K562 (cell line): Measurements from ENCODE around the gene NEMP1. TPM values are rescaled to one million over a fixed set of nuclear protein-coding genes. Genes with fewer than 3 reads are reported as not detected.

Source experiments
- KDM4B ChIP-seq, 2 experiments: fragments of 450-650 bp in 1 of 2; sonication (generic) in 1 of 2; IDR thresholded peaks; 2 replicates each; pipeline ENCODE4 v1.6.1; 2016 to 2017; ENCODE audit warnings: borderline replicate concordance in 2 of 2, antibody characterized with exemption in 1 of 2, low read depth in 1 of 2, mild to moderate bottlenecking in 1 of 2
- KDM5B ChIP-seq: fragments of 200-600 bp; sonication (generic); IDR thresholded peaks from 2 replicates; pipeline ENCODE4 v1.6.1; 2012; ENCODE audit warnings: low read depth, mild to moderate bottlenecking, moderate library complexity, low read length, control low read depth, inconsistent platforms; ENCODE audit not compliant: insufficient replicate concordance
- MTA3 ChIP-seq: fragments of 450-650 bp; formaldehyde crosslinking; IDR thresholded peaks from 2 replicates; pipeline ENCODE4 v1.6.1; 2017; ENCODE audit warnings: mild to moderate bottlenecking, borderline replicate concordance
- MXI1 ChIP-seq: IDR thresholded peaks from 2 replicates; pipeline ENCODE4 v1.6.1; 2011; ENCODE audit warnings: low read depth, mild to moderate bottlenecking, improper control_type of control experiment, low read length
- NR2F6 ChIP-seq: fragments of 450-650 bp; formaldehyde crosslinking; IDR thresholded peaks from 2 replicates; pipeline ENCODE4 v1.4.0; 2020; ENCODE audit warnings: mild to moderate bottlenecking
- PHF8 ChIP-seq: fragments of 200-600 bp; sonication (generic); IDR thresholded peaks from 2 replicates; pipeline ENCODE4 v1.6.1; 2012; ENCODE audit warnings: mixed run types, mild to moderate bottlenecking, inconsistent platforms, low read length, moderate library complexity, borderline replicate concordance
- POLR2A ChIP-seq: fragments of 450-650 bp; conservative IDR thresholded peaks from 2 replicates; pipeline ENCODE4 v1.6.1; 2016
- SMAD1 ChIP-seq: fragments of 150-350 bp; IDR thresholded peaks from 2 replicates; pipeline ENCODE4 v1.6.1; 2014; ENCODE audit warnings: low read length, low read depth; ENCODE audit not compliant: partially characterized antibody
- TAF1 ChIP-seq: IDR thresholded peaks from 2 replicates; pipeline ENCODE4 v1.6.1; 2011; ENCODE audit warnings: mild to moderate bottlenecking, low read length, moderate library complexity; ENCODE audit not compliant: insufficient read depth, control insufficient read depth, severe bottlenecking; ENCODE audit errors: extremely low read depth
- THRAP3 ChIP-seq: fragments of 450-650 bp; IDR thresholded peaks from 2 replicates; pipeline ENCODE4 v1.6.1; 2016; ENCODE audit warnings: mild to moderate bottlenecking, inconsistent platforms, borderline replicate concordance
- ZFPM2 ChIP-seq: fragments of 250-450 bp; sonication (Bioruptor Pico); IDR thresholded peaks from 2 replicates; pipeline ENCODE4 v1.5.1; 2022; ENCODE audit warnings: mild to moderate bottlenecking
- ZNF212 ChIP-seq: fragments of 450-650 bp; formaldehyde crosslinking; IDR thresholded peaks from 2 replicates; pipeline ENCODE4 v1.4.0; 2020; ENCODE audit warnings: mild to moderate bottlenecking
- ZNF23 ChIP-seq: fragments of 250-450 bp; sonication (Bioruptor Pico); IDR thresholded peaks from 2 replicates; pipeline ENCODE4 v1.4.0; 2020; ENCODE audit warnings: mild to moderate bottlenecking
- polyA plus RNA-seq, 8 experiments: library from polyadenylated mRNA; depleted of rRNA in 4 of 8; stranded (reverse) in 5 of 8; unstranded in 3 of 8; fragments of >200 nt; fragmentation: Nextera tagmentation in 2 of 8; fragmentation: Illumina TruSeq in 1 of 8; extraction: Ambion mirVana in 2 of 8; extraction: Trizol in 1 of 8; gene quantifications; 2 replicates each; pipeline versions ENCODE4 v1.2.1 to v1.2.3, GENCODE V29; 2011 to 2014; ENCODE audit warnings: inconsistent platforms in 1 of 8, missing spikeins in 1 of 8
- total RNA-seq, 7 experiments: library from RNA; depleted of rRNA in 6 of 7; stranded (reverse); fragments of >200 nt in 6 of 7; fragmentation: Illumina TruSeq in 2 of 7; extraction: Trizol in 2 of 7; gene quantifications; 2 replicates each; pipeline versions ENCODE4 v1.2.1 to v1.2.3, GENCODE V29; 2011 to 2021; ENCODE audit warnings: low replicate concordance in 1 of 7
- TF ChIP-seq, protein P1 (sequence below): fragments of 250-450 bp; sonication (Bioruptor Pico); IDR thresholded peaks from 2 replicates; pipeline ENCODE4 v1.4.0; 2020
- TF ChIP-seq, protein P2 (sequence below), 3 experiments: fragments of 200-800 bp in 1 of 3; sonication (Bioruptor generic) in 1 of 3; sonication (generic) in 1 of 3; formaldehyde crosslinking in 1 of 3; IDR thresholded peaks; 2 replicates each; pipeline versions ENCODE4 v1.6.1 to v1.8.0; 2016 to 2022; ENCODE audit warnings: mild to moderate bottlenecking in 2 of 3, missing compliant biosample characterization in 2 of 3, missing genetic modification characterization in 2 of 3, missing genetic modification reagents in 1 of 3
- TF ChIP-seq, protein P3 (sequence below), 2 experiments: fragments of 150-350 bp in 1 of 2; IDR thresholded peaks; 2 replicates each; pipeline ENCODE4 v1.6.1; 2012 to 2016; ENCODE audit warnings: low read depth in 2 of 2, low read length in 2 of 2, mild to moderate bottlenecking in 1 of 2, moderate library complexity in 1 of 2

The NEMP1 gene
- total and polyA plus RNA-seq, 9 of the 15 experiments (the other 6 are each of a cell fraction or from before 2014, with no cell fraction given), result 9.5 to 82.2 (median 41.2) TPM

DNA sequence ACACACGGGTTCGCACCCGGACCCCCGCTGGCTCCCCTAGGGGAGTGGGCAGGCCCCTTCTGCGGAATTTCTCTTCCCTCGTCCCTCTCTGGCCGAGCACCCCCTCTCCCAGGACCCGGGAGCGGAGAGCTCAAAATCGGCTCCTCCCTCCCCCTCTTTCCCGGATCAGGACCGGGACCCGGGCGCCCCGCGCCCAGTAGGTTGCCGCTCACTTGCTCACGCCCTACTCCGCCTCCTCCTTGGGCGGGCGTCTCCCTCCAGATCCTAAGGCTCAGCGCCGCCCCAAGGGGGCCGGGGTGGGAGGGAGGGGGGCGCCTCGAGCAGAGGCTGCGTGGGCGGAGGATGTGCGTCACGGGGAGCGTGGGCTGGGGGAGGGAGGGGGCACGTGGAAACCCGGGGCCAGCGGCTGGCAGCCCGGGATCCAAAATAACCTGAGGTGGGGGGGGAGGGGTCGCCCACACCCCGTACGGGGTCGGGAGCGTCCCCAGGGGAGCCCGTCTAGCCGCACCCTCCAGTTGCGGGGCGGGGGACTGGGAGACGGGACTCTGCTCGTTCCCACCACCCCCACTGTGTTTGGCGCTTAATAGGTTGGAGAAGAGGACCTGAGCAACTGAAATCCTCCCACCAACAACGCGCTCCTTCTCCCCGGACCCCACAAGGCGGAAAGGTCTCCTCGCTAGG, 8.6 kb upstream of the NEMP1 start (continued):
- TF ChIP-seq KDM4B (IDR thresholded peaks at IDR 0.05; ENCODE audit: borderline replicate concordance in 2 of 2, low read depth in 1 of 2), result 0 out of 4 replicates have a peak, but pooled peaks of 1 of the 2 experiments have one; percentile 16
- TF ChIP-seq POLR2A, result peak; percentile 74
- TF ChIP-seq TAF1, result peak; percentile 79
- TF ChIP-seq, protein P1, sequence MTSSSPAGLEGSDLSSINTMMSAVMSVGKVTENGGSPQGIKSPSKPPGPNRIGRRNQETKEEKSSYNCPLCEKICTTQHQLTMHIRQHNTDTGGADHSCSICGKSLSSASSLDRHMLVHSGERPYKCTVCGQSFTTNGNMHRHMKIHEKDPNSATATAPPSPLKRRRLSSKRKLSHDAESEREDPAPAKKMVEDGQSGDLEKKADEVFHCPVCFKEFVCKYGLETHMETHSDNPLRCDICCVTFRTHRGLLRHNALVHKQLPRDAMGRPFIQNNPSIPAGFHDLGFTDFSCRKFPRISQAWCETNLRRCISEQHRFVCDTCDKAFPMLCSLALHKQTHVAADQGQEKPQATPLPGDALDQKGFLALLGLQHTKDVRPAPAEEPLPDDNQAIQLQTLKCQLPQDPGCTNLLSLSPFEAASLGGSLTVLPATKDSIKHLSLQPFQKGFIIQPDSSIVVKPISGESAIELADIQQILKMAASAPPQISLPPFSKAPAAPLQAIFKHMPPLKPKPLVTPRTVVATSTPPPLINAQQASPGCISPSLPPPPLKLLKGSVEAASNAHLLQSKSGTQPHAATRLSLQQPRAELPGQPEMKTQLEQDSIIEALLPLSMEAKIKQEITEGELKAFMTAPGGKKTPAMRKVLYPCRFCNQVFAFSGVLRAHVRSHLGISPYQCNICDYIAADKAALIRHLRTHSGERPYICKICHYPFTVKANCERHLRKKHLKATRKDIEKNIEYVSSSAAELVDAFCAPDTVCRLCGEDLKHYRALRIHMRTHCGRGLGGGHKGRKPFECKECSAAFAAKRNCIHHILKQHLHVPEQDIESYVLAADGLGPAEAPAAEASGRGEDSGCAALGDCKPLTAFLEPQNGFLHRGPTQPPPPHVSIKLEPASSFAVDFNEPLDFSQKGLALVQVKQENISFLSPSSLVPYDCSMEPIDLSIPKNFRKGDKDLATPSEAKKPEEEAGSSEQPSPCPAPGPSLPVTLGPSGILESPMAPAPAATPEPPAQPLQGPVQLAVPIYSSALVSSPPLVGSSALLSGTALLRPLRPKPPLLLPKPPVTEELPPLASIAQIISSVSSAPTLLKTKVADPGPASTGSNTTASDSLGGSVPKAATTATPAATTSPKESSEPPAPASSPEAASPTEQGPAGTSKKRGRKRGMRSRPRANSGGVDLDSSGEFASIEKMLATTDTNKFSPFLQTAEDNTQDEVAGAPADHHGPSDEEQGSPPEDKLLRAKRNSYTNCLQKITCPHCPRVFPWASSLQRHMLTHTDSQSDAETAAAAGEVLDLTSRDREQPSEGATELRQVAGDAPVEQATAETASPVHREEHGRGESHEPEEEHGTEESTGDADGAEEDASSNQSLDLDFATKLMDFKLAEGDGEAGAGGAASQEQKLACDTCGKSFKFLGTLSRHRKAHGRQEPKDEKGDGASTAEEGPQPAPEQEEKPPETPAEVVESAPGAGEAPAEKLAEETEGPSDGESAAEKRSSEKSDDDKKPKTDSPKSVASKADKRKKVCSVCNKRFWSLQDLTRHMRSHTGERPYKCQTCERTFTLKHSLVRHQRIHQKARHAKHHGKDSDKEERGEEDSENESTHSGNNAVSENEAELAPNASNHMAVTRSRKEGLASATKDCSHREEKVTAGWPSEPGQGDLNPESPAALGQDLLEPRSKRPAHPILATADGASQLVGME (CRISPR knock-in tag), result 0 out of 2 replicates have a peak, but pooled peaks have one; percentile 24
- peak; percentile 36 for TF ChIP-seq KDM5B
- TF ChIP-seq MTA3, result peak; percentile 7; the same call in 1 of the 2 replicates
- TF ChIP-seq, protein P2, sequence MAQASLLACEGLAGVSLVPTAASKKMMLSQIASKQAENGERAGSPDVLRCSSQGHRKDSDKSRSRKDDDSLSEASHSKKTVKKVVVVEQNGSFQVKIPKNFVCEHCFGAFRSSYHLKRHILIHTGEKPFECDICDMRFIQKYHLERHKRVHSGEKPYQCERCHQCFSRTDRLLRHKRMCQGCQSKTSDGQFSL (CRISPR knock-in tag; IDR thresholded peaks at IDR 0.05), result 0 out of 2 replicates have a peak, but pooled peaks have one; percentile 15
- TF ChIP-seq, protein P2 (tag; IDR thresholded peaks at IDR 0.05), result no peak
- TF ChIP-seq ZNF212 (CRISPR knock-in tag), result no peak
- TF ChIP-seq MXI1, result no peak
- no peak for TF ChIP-seq ZFPM2 (CRISPR knock-in tag)
- peak; percentile 52 for TF ChIP-seq PHF8
- peak; percentile 58 for TF ChIP-seq SMAD1
- TF ChIP-seq THRAP3, result no peak
- TF ChIP-seq ZNF23 (CRISPR knock-in tag), result no peak
- TF ChIP-seq, protein P3, sequence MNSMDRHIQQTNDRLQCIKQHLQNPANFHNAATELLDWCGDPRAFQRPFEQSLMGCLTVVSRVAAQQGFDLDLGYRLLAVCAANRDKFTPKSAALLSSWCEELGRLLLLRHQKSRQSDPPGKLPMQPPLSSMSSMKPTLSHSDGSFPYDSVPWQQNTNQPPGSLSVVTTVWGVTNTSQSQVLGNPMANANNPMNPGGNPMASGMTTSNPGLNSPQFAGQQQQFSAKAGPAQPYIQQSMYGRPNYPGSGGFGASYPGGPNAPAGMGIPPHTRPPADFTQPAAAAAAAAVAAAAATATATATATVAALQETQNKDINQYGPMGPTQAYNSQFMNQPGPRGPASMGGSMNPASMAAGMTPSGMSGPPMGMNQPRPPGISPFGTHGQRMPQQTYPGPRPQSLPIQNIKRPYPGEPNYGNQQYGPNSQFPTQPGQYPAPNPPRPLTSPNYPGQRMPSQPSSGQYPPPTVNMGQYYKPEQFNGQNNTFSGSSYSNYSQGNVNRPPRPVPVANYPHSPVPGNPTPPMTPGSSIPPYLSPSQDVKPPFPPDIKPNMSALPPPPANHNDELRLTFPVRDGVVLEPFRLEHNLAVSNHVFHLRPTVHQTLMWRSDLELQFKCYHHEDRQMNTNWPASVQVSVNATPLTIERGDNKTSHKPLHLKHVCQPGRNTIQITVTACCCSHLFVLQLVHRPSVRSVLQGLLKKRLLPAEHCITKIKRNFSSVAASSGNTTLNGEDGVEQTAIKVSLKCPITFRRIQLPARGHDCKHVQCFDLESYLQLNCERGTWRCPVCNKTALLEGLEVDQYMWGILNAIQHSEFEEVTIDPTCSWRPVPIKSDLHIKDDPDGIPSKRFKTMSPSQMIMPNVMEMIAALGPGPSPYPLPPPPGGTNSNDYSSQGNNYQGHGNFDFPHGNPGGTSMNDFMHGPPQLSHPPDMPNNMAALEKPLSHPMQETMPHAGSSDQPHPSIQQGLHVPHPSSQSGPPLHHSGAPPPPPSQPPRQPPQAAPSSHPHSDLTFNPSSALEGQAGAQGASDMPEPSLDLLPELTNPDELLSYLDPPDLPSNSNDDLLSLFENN (IDR thresholded peaks at IDR 0.05; ENCODE audit: low read depth in 2 of 2, low read length in 2 of 2), result no peak
- TF ChIP-seq NR2F6 (CRISPR knock-in tag), result no peak
